Smooth muscle cell (in vitro differentiated cells): ENCODE data around the gene QSOX1. TPM values are rescaled to one million over a fixed set of nuclear protein-coding genes. Genes with fewer than 3 reads are reported as not detected.

Experiments used
- DNase-seq: peaks from one replicate; lab custom pipeline; 2025; ENCODE audit not compliant: unreplicated experiment; lab: John Stamatoyannopoulos, UW
- H2AFZ ChIP-seq: fragments of 200-600 bp; sonication (generic); 2 replicates; pipeline ENCODE4 v1.6.0; 2016; ENCODE audit warnings: antibody characterized with exemption, low read depth, mild to moderate bottlenecking
- H3F3A ChIP-seq: fragments of 200-600 bp; sonication (generic); 2 replicates; pipeline ENCODE4 v1.6.0; 2017; ENCODE audit warnings: antibody characterized with exemption, low read depth
- H3K27ac ChIP-seq: fragments of 200-600 bp; sonication (generic); 2 replicates; pipeline ENCODE4 v1.5.1; 2016; ENCODE audit warnings: low read depth, mild to moderate bottlenecking
- H3K27me3 ChIP-seq: fragments of 200-600 bp; sonication (generic); 2 replicates; pipeline ENCODE4 v1.6.1; 2016; ENCODE audit warnings: low read depth, mild to moderate bottlenecking
- H3K36me3 ChIP-seq: fragments of 200-600 bp; sonication (generic); 2 replicates; pipeline ENCODE4 v1.5.1; 2016; ENCODE audit warnings: low read depth
- H3K4me1 ChIP-seq: fragments of 200-600 bp; sonication (generic); 2 replicates; pipeline ENCODE4 v1.5.1; 2016; ENCODE audit warnings: low read depth
- H3K4me2 ChIP-seq: fragments of 200-600 bp; sonication (generic); 2 replicates; pipeline ENCODE4 v1.6.0; 2016; ENCODE audit warnings: mild to moderate bottlenecking
- H3K4me3 ChIP-seq: fragments of 200-600 bp; sonication (generic); 2 replicates; pipeline ENCODE4 v1.5.1; 2016; ENCODE audit warnings: mild to moderate bottlenecking
- H3K79me2 ChIP-seq: fragments of 200-600 bp; sonication (generic); 2 replicates; pipeline ENCODE4 v1.6.0; 2016; ENCODE audit warnings: low read depth, mild to moderate bottlenecking
- H3K9ac ChIP-seq: fragments of 200-600 bp; sonication (generic); 2 replicates; pipeline ENCODE4 v1.6.0; 2016; ENCODE audit warnings: low read depth
- H3K9me3 ChIP-seq: fragments of 200-600 bp; sonication (generic); replicated peaks from 2 replicates; pipeline ENCODE4 v1.5.1; 2016; ENCODE audit warnings: low read depth
- H4K20me1 ChIP-seq: fragments of 200-600 bp; sonication (generic); 2 replicates; pipeline ENCODE4 v1.6.0; 2016; ENCODE audit warnings: low read depth
- WGBS: methylation state at CpG from one replicate; pipeline ENCODE4 v1.1.7; 2016; ENCODE audit warnings: low lambda C conversion rate; 5-methylcytosine and 5-hydroxymethylcytosine counted together
- polyA plus RNA-seq: library from polyadenylated mRNA; unstranded; fragments of >200 nt; fragmentation: Nextera tagmentation; extraction: Ambion mirVana; gene quantifications from 2 replicates; pipeline ENCODE4 v1.2.1, GENCODE V29; 2016
- total RNA-seq: library from RNA; depleted of rRNA; stranded (reverse); fragments of >200 nt; gene quantifications from 2 replicates; pipeline ENCODE4 v1.2.3, GENCODE V29; 2014
- TF ChIP-seq, protein P1 (sequence below): fragments of 200-600 bp; sonication (generic); IDR thresholded peaks from 2 replicates; pipeline ENCODE4 v1.5.1; 2017; ENCODE audit warnings: borderline replicate concordance, mild to moderate bottlenecking, antibody characterized with exemption; ENCODE audit not compliant: insufficient read depth, poor library complexity, severe bottlenecking

Gene QSOX1
- total and polyA plus RNA-seq, 2 experiments from 2014 or later = 71.5 to 75.8 TPM

DNA sequence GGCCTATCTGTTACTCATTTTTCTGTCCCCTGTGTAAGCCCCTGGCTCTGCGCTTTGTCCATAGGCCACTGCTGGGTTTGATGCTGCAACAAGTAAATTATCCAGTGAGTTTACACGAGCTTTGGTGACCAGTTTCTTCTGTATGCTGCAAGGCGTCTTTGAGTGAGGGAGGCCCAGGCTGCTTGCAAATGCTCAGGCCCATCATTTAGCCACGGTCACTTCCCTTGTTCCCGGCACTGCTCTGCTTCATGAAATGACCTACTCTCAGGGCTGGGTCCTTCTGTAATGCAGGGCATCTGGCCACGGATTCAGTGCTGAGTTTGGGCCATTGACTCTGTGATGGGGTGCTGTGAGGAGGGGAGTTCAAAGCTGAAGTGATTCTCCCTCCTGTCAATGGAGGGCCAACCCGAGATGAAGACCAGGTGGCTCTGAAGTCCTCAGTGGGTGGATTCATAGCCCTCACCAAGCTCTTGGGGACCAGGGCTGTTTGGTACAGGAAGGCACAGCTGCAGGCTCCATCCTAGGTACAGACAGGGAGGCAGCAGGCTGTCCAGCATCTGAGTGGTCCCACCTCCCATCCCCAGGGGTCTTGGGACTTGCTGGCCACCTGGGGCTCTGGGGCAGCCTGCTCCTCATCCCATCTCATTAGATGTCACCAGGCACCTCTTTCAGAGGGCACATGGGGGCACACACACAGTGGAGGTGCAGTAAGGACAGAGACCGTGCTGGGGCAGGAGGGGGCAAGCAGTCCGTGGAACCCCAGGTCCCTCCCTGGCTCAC lies 97.0 kb downstream of the QSOX1 start:
- WGBS = 79% methylated on average over 9 of the region's 9 CpGs
- H3K79me2 ChIP-seq = no peaks in the 10 kb centered on the region

DNA sequence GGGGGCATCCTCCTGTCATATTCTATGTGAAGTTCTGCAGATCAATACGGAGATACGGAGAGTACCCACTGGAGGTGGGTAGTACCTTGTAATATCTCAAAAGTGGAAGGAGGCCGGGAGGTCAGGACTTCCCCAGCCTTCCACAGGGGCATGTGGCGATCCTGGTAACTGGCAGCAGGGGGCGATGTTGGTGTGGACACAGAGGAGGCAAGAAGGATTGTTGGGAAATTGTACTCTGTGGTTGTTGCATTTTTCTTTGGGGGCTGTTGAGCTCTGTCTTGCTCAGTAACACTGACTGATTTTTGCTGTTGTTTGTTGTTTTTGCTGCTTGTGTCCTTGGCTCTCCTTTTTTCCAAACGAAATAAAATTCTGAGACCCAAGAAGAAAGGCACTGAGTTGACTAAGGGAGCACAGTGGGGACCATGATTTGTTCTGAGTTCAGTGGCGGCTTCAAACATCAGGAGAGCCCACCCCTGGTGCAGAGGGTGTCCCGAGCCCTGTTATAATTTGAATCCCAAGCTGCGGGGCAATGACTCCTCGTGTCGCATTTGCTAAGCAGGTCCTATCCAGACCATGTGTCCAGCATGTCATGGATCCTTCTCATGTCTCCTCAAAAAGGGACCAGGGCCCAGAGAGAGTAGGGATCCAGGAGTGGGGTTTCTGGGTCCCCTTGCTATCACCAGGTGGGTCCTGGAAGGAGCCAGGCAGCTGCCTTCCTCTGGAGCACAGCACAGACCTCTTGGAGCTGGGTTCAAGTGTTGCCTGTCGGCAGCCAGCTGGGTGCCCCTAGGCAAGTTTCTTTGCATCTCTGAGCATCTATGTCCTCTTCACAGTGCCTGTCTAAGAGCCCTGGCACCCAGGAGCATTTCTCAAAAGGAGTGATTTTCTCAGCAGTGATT lies 98.2 kb downstream of the QSOX1 start:
- Histone ChIP-seq H3K4me1 (no peaks in the 10 kb centered on the region), H3F3A (no peaks in the 10 kb centered on the region), H3K27ac (no peak overlapping the region), H2AFZ (no peak overlapping the region), H3K9me3 (no peaks in the 10 kb centered on the region), H3K4me3 (no peak overlapping the region), H3K4me2 (no peak overlapping the region), H3K36me3 (no peaks in the 10 kb centered on the region), H4K20me1 (no peaks in the 10 kb centered on the region), H3K9ac (no peak overlapping the region), H3K79me2 (no peaks in the 10 kb centered on the region), H3K27me3 (no peaks in the 10 kb centered on the region)
- WGBS = 58% methylated on average over 12 of the region's 12 CpGs
- no peak for DNase-seq
- TF ChIP-seq, protein P1, sequence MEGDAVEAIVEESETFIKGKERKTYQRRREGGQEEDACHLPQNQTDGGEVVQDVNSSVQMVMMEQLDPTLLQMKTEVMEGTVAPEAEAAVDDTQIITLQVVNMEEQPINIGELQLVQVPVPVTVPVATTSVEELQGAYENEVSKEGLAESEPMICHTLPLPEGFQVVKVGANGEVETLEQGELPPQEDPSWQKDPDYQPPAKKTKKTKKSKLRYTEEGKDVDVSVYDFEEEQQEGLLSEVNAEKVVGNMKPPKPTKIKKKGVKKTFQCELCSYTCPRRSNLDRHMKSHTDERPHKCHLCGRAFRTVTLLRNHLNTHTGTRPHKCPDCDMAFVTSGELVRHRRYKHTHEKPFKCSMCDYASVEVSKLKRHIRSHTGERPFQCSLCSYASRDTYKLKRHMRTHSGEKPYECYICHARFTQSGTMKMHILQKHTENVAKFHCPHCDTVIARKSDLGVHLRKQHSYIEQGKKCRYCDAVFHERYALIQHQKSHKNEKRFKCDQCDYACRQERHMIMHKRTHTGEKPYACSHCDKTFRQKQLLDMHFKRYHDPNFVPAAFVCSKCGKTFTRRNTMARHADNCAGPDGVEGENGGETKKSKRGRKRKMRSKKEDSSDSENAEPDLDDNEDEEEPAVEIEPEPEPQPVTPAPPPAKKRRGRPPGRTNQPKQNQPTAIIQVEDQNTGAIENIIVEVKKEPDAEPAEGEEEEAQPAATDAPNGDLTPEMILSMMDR = peak; percentile 70

More for the DNA sequence above, 97.0 kb downstream of the QSOX1 start:
- H3K4me2 ChIP-seq = no peak overlapping the region
- H3K4me3 ChIP-seq = no peak overlapping the region
- H4K20me1 ChIP-seq = no peaks in the 10 kb centered on the region
- no peaks in the 10 kb centered on the region for H3K27me3 ChIP-seq
- no peak overlapping the region for H2AFZ ChIP-seq
- no peaks in the 10 kb centered on the region for H3K4me1 ChIP-seq
- H3K36me3 ChIP-seq = no peaks in the 10 kb centered on the region
- H3F3A ChIP-seq = no peaks in the 10 kb centered on the region
- no peak overlapping the region for H3K27ac ChIP-seq
- no peak for DNase-seq
- no peaks in the 10 kb centered on the region for H3K9me3 ChIP-seq
- TF ChIP-seq, protein P1 = no peak
- H3K9ac ChIP-seq = no peak overlapping the region

Other genes with a start within 250 kb of the QSOX1 start
- 35.9 and 71.8 TPM in 2 replicates for gene CEP350, start 200.1 kb upstream of the QSOX1 start, total RNA-seq
- gene CEP350, start 200.1 kb upstream of the QSOX1 start, polyA plus RNA-seq = 17.0 and 18.3 TPM in 2 replicates
- not detected in 2 replicates for gene LHX4, start 75.4 kb downstream of the QSOX1 start, total RNA-seq
- gene LHX4, start 75.4 kb downstream of the QSOX1 start, polyA plus RNA-seq = 0.39 TPM in 1 of 2 replicates, not detected in the other